Measurements from ENCODE around the gene RPUSD3. TPM values are rescaled to one million over a fixed set of nuclear protein-coding genes. Genes with fewer than 3 reads are reported as not detected.

Gene RPUSD3
- total and polyA plus RNA-seq, 9 of the 15 experiments (the other 6 are each of a cell fraction or from before 2014, with no cell fraction given): 13.8 to 99.0 (median 59.3) TPM

GRCh38 chr3:9826815-9827573 lies 16.8 kb downstream of the RPUSD3 start (continued):
- TF ChIP-seq ZNF592 (IDR thresholded peaks at IDR 0.05) (no peak), MCM3 (IDR thresholded peaks at IDR 0.05) (no peak), CTBP1 (IDR thresholded peaks at IDR 0.05; ENCODE audit: borderline replicate concordance) (peak; percentile 12; the same call in 1 of the 2 replicates), ZNF639 (CRISPR knock-in tag; conservative IDR thresholded peaks at IDR 0.05 in 1 of 2, IDR thresholded peaks at IDR 0.05 in 1 of 2) (no peak), SNIP1 (IDR thresholded peaks at IDR 0.05; ENCODE audit: low read depth) (no peak), CBX5 (IDR thresholded peaks at IDR 0.05; ENCODE audit: borderline replicate concordance, low read depth) (no peak)

Data from K562 (cell line).